Measurements from ENCODE around the gene INPP4A.

The INPP4A gene

DNA sequence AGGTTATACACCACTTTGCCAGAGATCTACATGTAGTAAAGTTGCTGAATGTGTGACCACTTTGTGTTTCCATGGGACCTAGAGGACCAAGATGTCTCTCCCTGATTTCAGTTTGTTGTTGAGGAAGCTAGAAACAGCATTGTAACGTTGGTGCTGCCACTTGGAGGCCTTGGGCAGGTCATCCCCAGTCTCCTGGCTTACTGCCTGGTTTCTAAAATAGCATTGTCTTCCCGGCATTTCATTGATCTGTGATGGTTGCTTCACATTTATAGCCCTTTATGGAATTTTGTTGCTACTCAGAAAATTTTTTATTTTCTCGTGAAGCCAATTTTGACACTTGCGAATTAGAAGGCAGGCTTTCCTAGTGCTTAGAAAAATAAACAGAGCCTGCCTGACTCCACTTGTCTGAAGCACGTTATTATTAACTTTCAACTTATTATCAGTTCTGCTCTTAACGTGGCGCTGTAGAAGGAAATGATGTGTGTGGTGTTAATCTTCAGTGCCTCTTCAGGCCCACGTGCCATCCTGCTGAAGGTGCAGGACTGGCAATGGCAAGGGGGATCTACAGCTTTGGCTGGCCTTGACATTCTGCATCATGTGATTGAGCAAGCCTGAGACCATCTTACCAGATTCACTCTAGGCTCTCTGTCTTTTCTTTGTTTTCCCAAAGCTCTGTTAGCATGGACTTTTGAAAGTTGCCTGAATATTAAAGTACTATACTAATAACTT lies 59.9 kb downstream of the INPP4A start:
- H3K36me3 ChIP-seq (ENCODE audit: insufficient read depth, low read length), result no peaks in the 10 kb centered on the region
- H3K27me3 ChIP-seq (ENCODE audit: control insufficient read depth in 1 of 2, insufficient read depth in 2 of 2, low read length in 2 of 2), result no peaks in the 10 kb centered on the region
- H3K27ac ChIP-seq (ENCODE audit: low read depth, low read length), result peak overlapping the region; percentile 74
- H3K9ac ChIP-seq (ENCODE audit: low read length), result no peak overlapping the region
- H3K4me1 ChIP-seq (ENCODE audit: insufficient read depth, low read length), result peaks cover 72% of the 10 kb centered on the region
- H3K4me3 ChIP-seq (ENCODE audit: low read depth in 1 of 2, low read length in 2 of 2), result no peak overlapping the region
- H3K9me3 ChIP-seq (ENCODE audit: low read length), result no peaks in the 10 kb centered on the region

GRCh38 chr2:98505311-98505808 lies 60.7 kb downstream of the INPP4A start:
- peak overlapping the region; percentile 74 for H3K27ac ChIP-seq (ENCODE audit: low read depth, low read length)
- H3K36me3 ChIP-seq (ENCODE audit: insufficient read depth, low read length), result no peaks in the 10 kb centered on the region
- no peak overlapping the region for H3K9ac ChIP-seq (ENCODE audit: low read length)
- H3K4me3 ChIP-seq (ENCODE audit: low read depth in 1 of 2, low read length in 2 of 2), result no peak overlapping the region
- no peaks in the 10 kb centered on the region for H3K27me3 ChIP-seq (ENCODE audit: control insufficient read depth in 1 of 2, insufficient read depth in 2 of 2, low read length in 2 of 2)
- H3K4me1 ChIP-seq (ENCODE audit: insufficient read depth, low read length), result peaks cover 72% of the 10 kb centered on the region
- no peaks in the 10 kb centered on the region for H3K9me3 ChIP-seq (ENCODE audit: low read length)

GRCh38 chr2:98505971-98506664 lies 61.5 kb downstream of the INPP4A start:
- Histone ChIP-seq H3K27ac (ENCODE audit: low read depth, low read length) (peak overlapping the region; percentile 8), H3K4me3 (ENCODE audit: low read depth in 1 of 2, low read length in 2 of 2) (no peak overlapping the region), H3K4me1 (ENCODE audit: insufficient read depth, low read length) (peaks cover 72% of the 10 kb centered on the region), H3K27me3 (ENCODE audit: control insufficient read depth in 1 of 2, insufficient read depth in 2 of 2, low read length in 2 of 2) (no peaks in the 10 kb centered on the region), H3K9ac (ENCODE audit: low read length) (no peak overlapping the region), H3K9me3 (ENCODE audit: low read length) (no peaks in the 10 kb centered on the region), H3K36me3 (ENCODE audit: insufficient read depth, low read length) (no peaks in the 10 kb centered on the region)

DNA sequence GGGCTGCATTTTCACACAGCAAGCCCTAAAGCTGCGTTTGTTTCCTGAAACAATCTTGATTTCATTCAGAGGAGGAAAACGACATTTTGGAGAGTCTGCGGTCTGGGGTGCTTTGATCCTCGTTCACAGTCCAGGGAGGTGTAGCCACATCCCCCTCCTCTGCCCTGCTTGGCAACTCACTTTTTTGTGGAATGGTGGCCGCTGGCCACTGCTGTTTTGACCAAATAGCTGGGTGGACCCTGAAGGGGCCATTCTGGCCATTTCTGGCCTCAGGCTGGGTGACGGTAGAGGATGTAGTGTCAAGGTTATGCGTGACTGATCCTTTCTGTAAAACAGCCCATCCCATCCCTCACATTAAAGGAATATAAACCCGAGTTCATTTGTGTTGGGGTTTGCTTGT lies 62.2 kb downstream of the INPP4A start:
- Histone ChIP-seq H3K36me3 (ENCODE audit: insufficient read depth, low read length) (no peaks in the 10 kb centered on the region), H3K4me3 (ENCODE audit: low read depth in 1 of 2, low read length in 2 of 2) (no peak overlapping the region), H3K9me3 (ENCODE audit: low read length) (no peaks in the 10 kb centered on the region), H3K27me3 (ENCODE audit: control insufficient read depth in 1 of 2, insufficient read depth in 2 of 2, low read length in 2 of 2) (no peaks in the 10 kb centered on the region), H3K9ac (ENCODE audit: low read length) (no peak overlapping the region), H3K27ac (ENCODE audit: low read depth, low read length) (peak overlapping the region; percentile 8), H3K4me1 (ENCODE audit: insufficient read depth, low read length) (peaks cover 72% of the 10 kb centered on the region)

DNA sequence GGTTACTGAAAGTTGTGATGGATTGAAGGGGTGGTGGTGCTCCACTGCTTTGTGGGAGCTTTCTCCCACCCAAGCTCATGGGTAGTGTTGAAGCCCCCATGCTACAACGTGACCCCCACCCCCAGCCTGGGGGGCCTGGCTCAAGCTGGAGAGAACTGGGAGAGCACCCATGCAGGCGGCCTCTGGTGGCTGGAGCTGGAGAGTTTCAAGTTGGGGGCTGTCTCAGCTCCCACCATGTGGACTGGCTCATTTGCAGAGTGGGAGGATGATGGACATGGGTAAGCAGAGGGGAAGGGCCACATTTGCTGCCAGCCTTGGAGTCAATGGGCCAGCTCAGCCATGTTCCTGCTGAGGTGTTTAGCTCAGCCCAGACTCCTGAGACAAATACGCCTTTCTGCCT lies 62.8 kb downstream of the INPP4A start:
- H3K9me3 ChIP-seq (ENCODE audit: low read length), result no peaks in the 10 kb centered on the region
- H3K27ac ChIP-seq (ENCODE audit: low read depth, low read length), result no peak overlapping the region
- H3K9ac ChIP-seq (ENCODE audit: low read length), result no peak overlapping the region
- no peaks in the 10 kb centered on the region for H3K36me3 ChIP-seq (ENCODE audit: insufficient read depth, low read length)
- no peak overlapping the region for H3K4me3 ChIP-seq (ENCODE audit: low read depth in 1 of 2, low read length in 2 of 2)
- peaks cover 66% of the 10 kb centered on the region for H3K4me1 ChIP-seq (ENCODE audit: insufficient read depth, low read length)
- no peaks in the 10 kb centered on the region for H3K27me3 ChIP-seq (ENCODE audit: control insufficient read depth in 1 of 2, insufficient read depth in 2 of 2, low read length in 2 of 2)

GRCh38 chr2:98507891-98508708 lies 63.4 kb downstream of the INPP4A start:
- H3K4me3 ChIP-seq (ENCODE audit: low read depth in 1 of 2, low read length in 2 of 2), result no peak overlapping the region
- H3K27ac ChIP-seq (ENCODE audit: low read depth, low read length), result no peak overlapping the region
- no peak overlapping the region for H3K9ac ChIP-seq (ENCODE audit: low read length)

GRCh38 chr2:98508709-98509066 lies 64.0 kb downstream of the INPP4A start:
- Histone ChIP-seq H3K4me3 (ENCODE audit: low read depth in 1 of 2, low read length in 2 of 2) (no peak overlapping the region), H3K36me3 (ENCODE audit: insufficient read depth, low read length) (no peaks in the 10 kb centered on the region), H3K4me1 (ENCODE audit: insufficient read depth, low read length) (peaks cover 58% of the 10 kb centered on the region), H3K27me3 (ENCODE audit: control insufficient read depth in 1 of 2, insufficient read depth in 2 of 2, low read length in 2 of 2) (no peaks in the 10 kb centered on the region), H3K27ac (ENCODE audit: low read depth, low read length) (peak overlapping the region; percentile 7), H3K9ac (ENCODE audit: low read length) (no peak overlapping the region), H3K9me3 (ENCODE audit: low read length) (no peaks in the 10 kb centered on the region)

More at GRCh38 chr2:98507891-98508708, 63.4 kb downstream of the INPP4A start:
- Histone ChIP-seq H3K9me3 (ENCODE audit: low read length) (no peaks in the 10 kb centered on the region), H3K27me3 (ENCODE audit: control insufficient read depth in 1 of 2, insufficient read depth in 2 of 2, low read length in 2 of 2) (no peaks in the 10 kb centered on the region), H3K4me1 (ENCODE audit: insufficient read depth, low read length) (peaks cover 60% of the 10 kb centered on the region), H3K36me3 (ENCODE audit: insufficient read depth, low read length) (no peaks in the 10 kb centered on the region)

- H3K4me3 ChIP-seq (ENCODE audit: low read depth in 1 of 2, low read length in 2 of 2), result no peak overlapping the region
- no peaks in the 10 kb centered on the region for H3K36me3 ChIP-seq (ENCODE audit: insufficient read depth, low read length)
- H3K27ac ChIP-seq (ENCODE audit: low read depth, low read length), result no peak overlapping the region
- peaks cover 58% of the 10 kb centered on the region for H3K4me1 ChIP-seq (ENCODE audit: insufficient read depth, low read length)
- no peaks in the 10 kb centered on the region for H3K27me3 ChIP-seq (ENCODE audit: control insufficient read depth in 1 of 2, insufficient read depth in 2 of 2, low read length in 2 of 2)
- H3K9ac ChIP-seq (ENCODE audit: low read length), result no peak overlapping the region
- H3K9me3 ChIP-seq (ENCODE audit: low read length), result no peaks in the 10 kb centered on the region
Measured at GRCh38 chr2:98509542-98510321, 65.1 kb downstream of the INPP4A start.

DNA sequence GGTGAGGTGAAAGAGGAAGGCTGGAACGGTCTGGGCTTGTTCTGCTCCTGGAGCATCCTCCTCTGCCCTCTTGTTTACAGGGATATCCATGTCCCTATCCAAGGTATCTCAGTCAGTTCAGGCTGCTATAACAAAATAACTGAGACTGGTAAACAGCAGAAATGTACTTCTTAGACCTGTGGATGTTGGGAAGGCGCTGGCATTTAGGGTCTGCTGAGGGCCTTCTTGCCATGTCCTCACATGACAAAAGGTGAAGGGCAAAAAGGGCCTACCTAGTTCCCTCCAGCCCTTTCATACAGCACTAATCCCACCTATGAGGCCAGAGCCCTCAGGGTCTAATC lies 65.6 kb downstream of the INPP4A start:
- Histone ChIP-seq H3K27ac (ENCODE audit: low read depth, low read length) (no peak overlapping the region), H3K27me3 (ENCODE audit: control insufficient read depth in 1 of 2, insufficient read depth in 2 of 2, low read length in 2 of 2) (no peaks in the 10 kb centered on the region), H3K4me3 (ENCODE audit: low read depth in 1 of 2, low read length in 2 of 2) (no peak overlapping the region), H3K9ac (ENCODE audit: low read length) (no peak overlapping the region), H3K4me1 (ENCODE audit: insufficient read depth, low read length) (peaks cover 58% of the 10 kb centered on the region), H3K36me3 (ENCODE audit: insufficient read depth, low read length) (no peaks in the 10 kb centered on the region), H3K9me3 (ENCODE audit: low read length) (no peaks in the 10 kb centered on the region)

DNA sequence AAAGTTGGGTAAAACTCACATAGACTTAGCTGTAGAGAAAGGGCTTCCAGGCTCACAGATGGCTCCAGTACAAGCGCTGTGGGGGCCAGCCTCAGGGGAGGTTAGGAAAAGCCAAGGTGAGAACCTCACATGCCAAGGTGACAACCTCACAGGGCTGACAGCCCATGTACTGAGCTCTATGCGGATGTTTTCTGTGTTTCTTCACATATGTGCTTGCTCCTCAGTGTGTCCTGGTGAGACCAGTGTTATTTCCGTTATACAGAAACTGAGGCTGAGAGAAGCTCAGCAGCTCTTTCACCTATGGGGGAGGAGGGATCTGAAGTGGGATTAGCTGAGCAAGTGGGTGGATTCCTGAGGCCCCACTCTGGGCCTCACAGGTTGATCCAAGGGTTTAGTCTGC lies 67.3 kb downstream of the INPP4A start:
- no peak overlapping the region for H3K4me3 ChIP-seq (ENCODE audit: low read depth in 1 of 2, low read length in 2 of 2)
- no peaks in the 10 kb centered on the region for H3K36me3 ChIP-seq (ENCODE audit: insufficient read depth, low read length)
- H3K27me3 ChIP-seq (ENCODE audit: control insufficient read depth in 1 of 2, insufficient read depth in 2 of 2, low read length in 2 of 2), result no peaks in the 10 kb centered on the region
- H3K4me1 ChIP-seq (ENCODE audit: insufficient read depth, low read length), result peaks cover 56% of the 10 kb centered on the region
- no peaks in the 10 kb centered on the region for H3K9me3 ChIP-seq (ENCODE audit: low read length)
- H3K27ac ChIP-seq (ENCODE audit: low read depth, low read length), result no peak overlapping the region
- no peak overlapping the region for H3K9ac ChIP-seq (ENCODE audit: low read length)

- H3K9ac ChIP-seq (ENCODE audit: low read length), result no peak overlapping the region
- no peak overlapping the region for H3K4me3 ChIP-seq (ENCODE audit: low read depth in 1 of 2, low read length in 2 of 2)
- no peaks in the 10 kb centered on the region for H3K9me3 ChIP-seq (ENCODE audit: low read length)
- H3K27me3 ChIP-seq (ENCODE audit: control insufficient read depth in 1 of 2, insufficient read depth in 2 of 2, low read length in 2 of 2), result no peaks in the 10 kb centered on the region
- no peaks in the 10 kb centered on the region for H3K36me3 ChIP-seq (ENCODE audit: insufficient read depth, low read length)
- H3K4me1 ChIP-seq (ENCODE audit: insufficient read depth, low read length), result peaks cover 58% of the 10 kb centered on the region
- H3K27ac ChIP-seq (ENCODE audit: low read depth, low read length), result no peak overlapping the region
Measured at GRCh38 chr2:98512699-98513098, 68.0 kb downstream of the INPP4A start.

All from muscle layer of colon (tissue), 2 donors.